Heart left ventricle (tissue), 13 donors: ENCODE measurements around the gene IGSF3.
"Not testable (repeated sequence)": the region's sequence is repeated elsewhere in the genome, so short reads cannot be mapped to it uniquely, and the experiment has no call there.

Source experiments
- POLR2A ChIP-seq, 2 donors: fragments of 450-650 bp; IDR thresholded peaks; one replicate each; pipeline ENCODE4 v1.6.1; 2017; ENCODE audit warnings: antibody characterized with exemption in 2 of 2, mild to moderate bottlenecking in 2 of 2, moderate library complexity in 2 of 2
- TF ChIP-seq, protein P1 (sequence below), 12 donors: fragments of 200-600 bp; sonication (generic) in 4 of 12; IDR thresholded peaks; one replicate each; pipeline versions ENCODE4 v1.5.0 to v1.8.0; 2018 to 2022; ENCODE audit warnings: antibody characterized with exemption in 12 of 12, mild to moderate bottlenecking in 5 of 12
- donor health status: ischemic (EF 13 %, LVEDD 7.1; RV severe dilation, severe dysfunction).
- donor health status: DM: no; HTN: yes; CAD: no.
- donor health status: DM: no; HTN: no; CAD: no.
- donor health status: ischemic (EF 25% LVEDD 6.9; RV normal size, moderate dysfunction).
- donor health status: ischemic (EF 25% LVEDD 5.7; RV mildly dilated, moderate dysfunction).
- donor health status: ischemic (EF 35%, LVEDD 5.7; RV mildly dilated, moderate dysfunction).
- donor health status: nonischemic (EF 11% LVEDD 7.7; RV severe dilation, severe dysfunction).
- donor health status: DM: yes; HTN: yes; CAD: no.
- donor health status: PGD.
- donor health status: ischemic (EF 29% LVEDD 5.4; RV normal size, mild dysfunction).
- donor health status: nonischemic (EF 23%, LVEDD 6.1; RV moderate dilation, normal function).

DNA sequence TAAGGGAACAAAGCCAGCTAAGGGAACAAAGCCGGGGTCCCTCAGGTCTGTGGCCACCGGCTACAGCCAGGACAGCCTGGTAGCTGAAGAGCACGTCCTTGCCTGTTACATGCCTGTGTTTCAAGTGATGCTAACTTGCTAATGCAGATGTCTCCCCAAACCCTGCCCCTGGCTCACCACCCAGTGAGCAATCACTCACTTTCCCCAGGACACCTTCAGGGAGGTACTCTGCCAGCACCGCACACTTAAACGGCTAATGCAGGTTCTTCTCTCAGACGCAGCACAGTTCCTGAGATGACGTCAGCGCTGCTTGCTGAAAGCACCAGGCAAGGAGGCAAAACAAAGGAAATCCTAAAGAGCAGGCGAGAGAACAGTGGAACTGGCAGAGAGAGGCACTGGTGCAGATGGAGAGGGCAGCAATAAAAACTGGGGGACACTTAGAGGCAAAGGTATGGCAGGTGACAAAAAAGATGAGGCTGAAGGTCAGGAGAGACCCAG lies 20.8 kb downstream of the IGSF3 start:
- TF ChIP-seq POLR2A (IDR thresholded peaks at IDR 0.05), result not testable (repeated sequence)
- TF ChIP-seq, protein P1, sequence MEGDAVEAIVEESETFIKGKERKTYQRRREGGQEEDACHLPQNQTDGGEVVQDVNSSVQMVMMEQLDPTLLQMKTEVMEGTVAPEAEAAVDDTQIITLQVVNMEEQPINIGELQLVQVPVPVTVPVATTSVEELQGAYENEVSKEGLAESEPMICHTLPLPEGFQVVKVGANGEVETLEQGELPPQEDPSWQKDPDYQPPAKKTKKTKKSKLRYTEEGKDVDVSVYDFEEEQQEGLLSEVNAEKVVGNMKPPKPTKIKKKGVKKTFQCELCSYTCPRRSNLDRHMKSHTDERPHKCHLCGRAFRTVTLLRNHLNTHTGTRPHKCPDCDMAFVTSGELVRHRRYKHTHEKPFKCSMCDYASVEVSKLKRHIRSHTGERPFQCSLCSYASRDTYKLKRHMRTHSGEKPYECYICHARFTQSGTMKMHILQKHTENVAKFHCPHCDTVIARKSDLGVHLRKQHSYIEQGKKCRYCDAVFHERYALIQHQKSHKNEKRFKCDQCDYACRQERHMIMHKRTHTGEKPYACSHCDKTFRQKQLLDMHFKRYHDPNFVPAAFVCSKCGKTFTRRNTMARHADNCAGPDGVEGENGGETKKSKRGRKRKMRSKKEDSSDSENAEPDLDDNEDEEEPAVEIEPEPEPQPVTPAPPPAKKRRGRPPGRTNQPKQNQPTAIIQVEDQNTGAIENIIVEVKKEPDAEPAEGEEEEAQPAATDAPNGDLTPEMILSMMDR (IDR thresholded peaks at IDR 0.05), result not testable (repeated sequence)
